ENCODE data around the gene EPAS1.

The EPAS1 gene

DNA sequence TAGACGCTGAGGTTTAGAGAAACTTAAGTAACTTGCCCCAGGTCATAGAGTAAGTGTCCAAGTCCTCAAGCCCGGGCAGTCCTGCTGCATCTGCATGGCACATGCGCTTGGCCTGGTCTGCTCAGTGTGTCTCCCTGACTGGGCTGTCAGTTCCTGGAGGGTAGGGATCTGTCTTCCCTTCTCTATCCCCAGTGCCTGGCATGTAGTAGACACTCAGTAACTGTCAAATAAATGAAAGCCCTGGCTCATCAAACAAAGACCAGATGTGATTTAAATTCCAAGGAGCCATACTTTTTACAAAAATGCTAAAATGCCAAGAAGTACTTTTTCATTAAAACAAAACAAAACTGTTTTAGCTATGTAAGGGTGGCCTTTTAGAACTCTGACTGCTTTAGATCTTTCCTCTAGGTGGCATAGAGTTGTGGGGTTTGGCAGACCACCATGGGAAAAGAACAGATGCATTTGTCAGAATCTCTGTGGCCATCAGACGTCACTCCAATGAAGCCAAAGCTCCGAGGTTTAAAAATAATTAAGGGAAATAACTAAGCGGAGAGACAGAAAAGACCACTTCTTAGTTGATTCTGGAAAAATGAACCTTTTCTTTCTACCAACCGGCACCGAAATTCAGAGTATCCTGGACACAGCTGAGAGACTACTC is 34.0 kb downstream of the EPAS1 start:
- TF ChIP-seq CSDC2 (CRISPR knock-in tag; IDR thresholded peaks at IDR 0.05) (peak; percentile 83; the same call in 1 of the 2 replicates), ZC3H10 (CRISPR knock-in tag; IDR thresholded peaks at IDR 0.05) (no peak), ZNF565 (CRISPR knock-in tag; conservative IDR thresholded peaks at IDR 0.05; ENCODE audit: low read depth) (0 out of 2 replicates have a peak, but pooled peaks have one; percentile 60), ARNTL (CRISPR knock-in tag; IDR thresholded peaks at IDR 0.05; ENCODE audit: borderline replicate concordance, low read depth) (no peak; the same call in 1 of the 2 replicates), GLIS3 (CRISPR knock-in tag; IDR thresholded peaks at IDR 0.05) (peak; percentile 47; the same call in 1 of the 2 replicates), OSR1 (CRISPR knock-in tag; IDR thresholded peaks at IDR 0.05) (no peak), PPARA (CRISPR knock-in tag; IDR thresholded peaks at IDR 0.05; ENCODE audit: borderline replicate concordance) (0 out of 2 replicates have a peak, but pooled peaks have one; percentile 33), ESRRG (CRISPR knock-in tag; IDR thresholded peaks at IDR 0.05) (0 out of 2 replicates have a peak, but pooled peaks have one; percentile 29), ZFP30 (CRISPR knock-in tag; IDR thresholded peaks at IDR 0.05) (peak; percentile 29), TCF4 (CRISPR knock-in tag; IDR thresholded peaks at IDR 0.05; ENCODE audit: borderline replicate concordance) (peak; percentile 93), ISL1 (CRISPR knock-in tag; IDR thresholded peaks at IDR 0.05) (peak; percentile 86), ZNF8 (CRISPR knock-in tag; IDR thresholded peaks at IDR 0.05) (peak; percentile 13; the same call in 1 of the 2 replicates), SNAI2 (CRISPR knock-in tag; IDR thresholded peaks at IDR 0.05) (no peak; the same call in 1 of the 2 replicates), RARB (CRISPR knock-in tag; IDR thresholded peaks at IDR 0.05) (no peak), ZNF70 (CRISPR knock-in tag; IDR thresholded peaks at IDR 0.05) (peak; percentile 99), ZFP3 (CRISPR knock-in tag; IDR thresholded peaks at IDR 0.05) (0 out of 2 replicates have a peak, but pooled peaks have one; percentile 23), BACH2 (CRISPR knock-in tag; IDR thresholded peaks at IDR 0.05; ENCODE audit: borderline replicate concordance) (no peak), TOX (CRISPR knock-in tag; IDR thresholded peaks at IDR 0.05; ENCODE audit: borderline replicate concordance) (no peak)
- TF ChIP-seq, protein P1, sequence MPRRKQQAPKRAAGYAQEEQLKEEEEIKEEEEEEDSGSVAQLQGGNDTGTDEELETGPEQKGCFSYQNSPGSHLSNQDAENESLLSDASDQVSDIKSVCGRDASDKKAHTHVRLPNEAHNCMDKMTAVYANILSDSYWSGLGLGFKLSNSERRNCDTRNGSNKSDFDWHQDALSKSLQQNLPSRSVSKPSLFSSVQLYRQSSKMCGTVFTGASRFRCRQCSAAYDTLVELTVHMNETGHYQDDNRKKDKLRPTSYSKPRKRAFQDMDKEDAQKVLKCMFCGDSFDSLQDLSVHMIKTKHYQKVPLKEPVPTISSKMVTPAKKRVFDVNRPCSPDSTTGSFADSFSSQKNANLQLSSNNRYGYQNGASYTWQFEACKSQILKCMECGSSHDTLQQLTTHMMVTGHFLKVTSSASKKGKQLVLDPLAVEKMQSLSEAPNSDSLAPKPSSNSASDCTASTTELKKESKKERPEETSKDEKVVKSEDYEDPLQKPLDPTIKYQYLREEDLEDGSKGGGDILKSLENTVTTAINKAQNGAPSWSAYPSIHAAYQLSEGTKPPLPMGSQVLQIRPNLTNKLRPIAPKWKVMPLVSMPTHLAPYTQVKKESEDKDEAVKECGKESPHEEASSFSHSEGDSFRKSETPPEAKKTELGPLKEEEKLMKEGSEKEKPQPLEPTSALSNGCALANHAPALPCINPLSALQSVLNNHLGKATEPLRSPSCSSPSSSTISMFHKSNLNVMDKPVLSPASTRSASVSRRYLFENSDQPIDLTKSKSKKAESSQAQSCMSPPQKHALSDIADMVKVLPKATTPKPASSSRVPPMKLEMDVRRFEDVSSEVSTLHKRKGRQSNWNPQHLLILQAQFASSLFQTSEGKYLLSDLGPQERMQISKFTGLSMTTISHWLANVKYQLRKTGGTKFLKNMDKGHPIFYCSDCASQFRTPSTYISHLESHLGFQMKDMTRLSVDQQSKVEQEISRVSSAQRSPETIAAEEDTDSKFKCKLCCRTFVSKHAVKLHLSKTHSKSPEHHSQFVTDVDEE (CRISPR knock-in tag; IDR thresholded peaks at IDR 0.05), result peak; percentile 97
- TF ChIP-seq, protein P2, sequence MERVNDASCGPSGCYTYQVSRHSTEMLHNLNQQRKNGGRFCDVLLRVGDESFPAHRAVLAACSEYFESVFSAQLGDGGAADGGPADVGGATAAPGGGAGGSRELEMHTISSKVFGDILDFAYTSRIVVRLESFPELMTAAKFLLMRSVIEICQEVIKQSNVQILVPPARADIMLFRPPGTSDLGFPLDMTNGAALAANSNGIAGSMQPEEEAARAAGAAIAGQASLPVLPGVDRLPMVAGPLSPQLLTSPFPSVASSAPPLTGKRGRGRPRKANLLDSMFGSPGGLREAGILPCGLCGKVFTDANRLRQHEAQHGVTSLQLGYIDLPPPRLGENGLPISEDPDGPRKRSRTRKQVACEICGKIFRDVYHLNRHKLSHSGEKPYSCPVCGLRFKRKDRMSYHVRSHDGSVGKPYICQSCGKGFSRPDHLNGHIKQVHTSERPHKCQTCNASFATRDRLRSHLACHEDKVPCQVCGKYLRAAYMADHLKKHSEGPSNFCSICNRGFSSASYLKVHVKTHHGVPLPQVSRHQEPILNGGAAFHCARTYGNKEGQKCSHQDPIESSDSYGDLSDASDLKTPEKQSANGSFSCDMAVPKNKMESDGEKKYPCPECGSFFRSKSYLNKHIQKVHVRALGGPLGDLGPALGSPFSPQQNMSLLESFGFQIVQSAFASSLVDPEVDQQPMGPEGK (CRISPR knock-in tag; IDR thresholded peaks at IDR 0.05; ENCODE audit: borderline replicate concordance), result 0 out of 2 replicates have a peak, but pooled peaks have one; percentile 62
- TF ChIP-seq, protein P3, sequence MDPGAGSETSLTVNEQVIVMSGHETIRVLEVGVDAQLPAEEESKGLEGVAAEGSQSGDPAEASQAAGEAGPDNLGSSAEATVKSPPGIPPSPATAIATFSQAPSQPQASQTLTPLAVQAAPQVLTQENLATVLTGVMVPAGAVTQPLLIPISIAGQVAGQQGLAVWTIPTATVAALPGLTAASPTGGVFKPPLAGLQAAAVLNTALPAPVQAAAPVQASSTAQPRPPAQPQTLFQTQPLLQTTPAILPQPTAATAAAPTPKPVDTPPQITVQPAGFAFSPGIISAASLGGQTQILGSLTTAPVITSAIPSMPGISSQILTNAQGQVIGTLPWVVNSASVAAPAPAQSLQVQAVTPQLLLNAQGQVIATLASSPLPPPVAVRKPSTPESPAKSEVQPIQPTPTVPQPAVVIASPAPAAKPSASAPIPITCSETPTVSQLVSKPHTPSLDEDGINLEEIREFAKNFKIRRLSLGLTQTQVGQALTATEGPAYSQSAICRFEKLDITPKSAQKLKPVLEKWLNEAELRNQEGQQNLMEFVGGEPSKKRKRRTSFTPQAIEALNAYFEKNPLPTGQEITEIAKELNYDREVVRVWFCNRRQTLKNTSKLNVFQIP (CRISPR knock-in tag; IDR thresholded peaks at IDR 0.05; ENCODE audit: borderline replicate concordance, low read depth), result no peak
- TF ChIP-seq, protein P4, sequence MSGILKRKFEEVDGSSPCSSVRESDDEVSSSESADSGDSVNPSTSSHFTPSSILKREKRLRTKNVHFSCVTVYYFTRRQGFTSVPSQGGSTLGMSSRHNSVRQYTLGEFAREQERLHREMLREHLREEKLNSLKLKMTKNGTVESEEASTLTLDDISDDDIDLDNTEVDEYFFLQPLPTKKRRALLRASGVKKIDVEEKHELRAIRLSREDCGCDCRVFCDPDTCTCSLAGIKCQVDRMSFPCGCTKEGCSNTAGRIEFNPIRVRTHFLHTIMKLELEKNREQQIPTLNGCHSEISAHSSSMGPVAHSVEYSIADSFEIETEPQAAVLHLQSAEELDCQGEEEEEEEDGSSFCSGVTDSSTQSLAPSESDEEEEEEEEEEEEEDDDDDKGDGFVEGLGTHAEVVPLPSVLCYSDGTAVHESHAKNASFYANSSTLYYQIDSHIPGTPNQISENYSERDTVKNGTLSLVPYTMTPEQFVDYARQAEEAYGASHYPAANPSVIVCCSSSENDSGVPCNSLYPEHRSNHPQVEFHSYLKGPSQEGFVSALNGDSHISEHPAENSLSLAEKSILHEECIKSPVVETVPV (CRISPR knock-in tag; IDR thresholded peaks at IDR 0.05), result peak; percentile 70; the same call in 1 of the 2 replicates
- TF ChIP-seq, protein P5, sequence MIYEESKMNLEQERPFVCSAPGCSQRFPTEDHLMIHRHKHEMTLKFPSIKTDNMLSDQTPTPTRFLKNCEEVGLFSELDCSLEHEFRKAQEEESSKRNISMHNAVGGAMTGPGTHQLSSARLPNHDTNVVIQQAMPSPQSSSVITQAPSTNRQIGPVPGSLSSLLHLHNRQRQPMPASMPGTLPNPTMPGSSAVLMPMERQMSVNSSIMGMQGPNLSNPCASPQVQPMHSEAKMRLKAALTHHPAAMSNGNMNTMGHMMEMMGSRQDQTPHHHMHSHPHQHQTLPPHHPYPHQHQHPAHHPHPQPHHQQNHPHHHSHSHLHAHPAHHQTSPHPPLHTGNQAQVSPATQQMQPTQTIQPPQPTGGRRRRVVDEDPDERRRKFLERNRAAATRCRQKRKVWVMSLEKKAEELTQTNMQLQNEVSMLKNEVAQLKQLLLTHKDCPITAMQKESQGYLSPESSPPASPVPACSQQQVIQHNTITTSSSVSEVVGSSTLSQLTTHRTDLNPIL (CRISPR knock-in tag; IDR thresholded peaks at IDR 0.05; ENCODE audit: low read depth), result peak; percentile 57; the same call in 1 of the 2 replicates
- ATAC-seq, result peak; percentile 85
